OCI-M1 (cell line): ENCODE data around the gene ACTA1.
"Not testable (repeated sequence)": the region's sequence is repeated elsewhere in the genome, so short reads cannot be mapped to it uniquely, and the experiment has no call there.

Experiments used
- DNase-seq: peaks from one replicate; lab custom pipeline; 2025; lab: John Stamatoyannopoulos, UW

The ACTA1 gene

GRCh38 chr1:229409616-229410369 is 24.1 kb downstream of the ACTA1 start:
- no peak for DNase-seq

- DNase-seq = no peak
These were observed 25.3 kb downstream of the ACTA1 start for GRCh38 chr1:229408458-229409037.

- no peak for DNase-seq
These were observed 26.5 kb downstream of the ACTA1 start for GRCh38 chr1:229407206-229408026.

- DNase-seq = no peak
These were observed 27.1 kb downstream of the ACTA1 start for GRCh38 chr1:229406798-229407197.

GRCh38 chr1:229403573-229403972 is 30.3 kb downstream of the ACTA1 start:
- DNase-seq = no peak

GRCh38 chr1:229402993-229403392 is 30.9 kb downstream of the ACTA1 start:
- DNase-seq = no peak

GRCh38 chr1:229402329-229402728 is 31.6 kb downstream of the ACTA1 start:
- not testable (repeated sequence) for DNase-seq

GRCh38 chr1:229397762-229398161 is 36.1 kb downstream of the ACTA1 start:
- peak; percentile 21 for DNase-seq

GRCh38 chr1:229396585-229397206 is 37.2 kb downstream of the ACTA1 start:
- DNase-seq = no peak

GRCh38 chr1:229394517-229394916 is 39.4 kb downstream of the ACTA1 start:
- not testable (repeated sequence) for DNase-seq

GRCh38 chr1:229392936-229393335 is 41.0 kb downstream of the ACTA1 start:
- no peak for DNase-seq

- DNase-seq = no peak
These were observed 43.8 kb downstream of the ACTA1 start for GRCh38 chr1:229390130-229390529.

- DNase-seq = peak; percentile 35
These were observed 44.9 kb downstream of the ACTA1 start for GRCh38 chr1:229388897-229389580.

- no peak for DNase-seq
These were observed 47.9 kb downstream of the ACTA1 start for GRCh38 chr1:229385853-229386456.

GRCh38 chr1:229384822-229385221 is 49.1 kb downstream of the ACTA1 start:
- DNase-seq = no peak

- no peak for DNase-seq
These were observed 49.9 kb downstream of the ACTA1 start for GRCh38 chr1:229383961-229384360.

- no peak for DNase-seq
These were observed 50.7 kb downstream of the ACTA1 start for GRCh38 chr1:229383188-229383587.
